NCI-H510A treated with DMSO at 0.1 percent for 48 hours (cell line): ENCODE data around the gene MMP11.

ENCODE experiments used
- DNase-seq: peaks from one replicate; lab custom pipeline; 2025; lab: John Stamatoyannopoulos, UW

Gene MMP11

DNA sequence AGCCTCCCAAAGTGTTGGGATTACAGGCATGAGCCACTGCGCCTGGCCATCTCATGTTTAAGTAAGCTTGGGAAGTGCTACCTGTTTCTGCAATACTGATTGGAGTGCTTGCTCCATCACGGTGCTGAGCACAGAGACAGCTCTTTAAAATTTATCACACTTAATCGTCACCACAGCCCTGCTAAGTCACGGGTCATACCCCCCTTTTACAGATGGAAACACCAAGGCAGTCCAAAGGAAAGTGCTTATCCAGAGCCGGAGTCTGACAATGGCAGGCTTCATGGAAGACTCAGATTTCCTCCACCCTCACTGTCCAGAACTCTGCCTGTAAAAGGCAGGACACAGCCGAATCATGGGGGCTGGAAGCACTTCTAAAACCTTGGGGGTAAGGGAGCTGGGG is 12.6 kb upstream of the MMP11 start:
- no peak for DNase-seq

GRCh38 chr22:23762842-23763578 is 9.6 kb upstream of the MMP11 start, which contains the start of gene C22orf15:
Gene C22orf15, plus strand, starts transcription at chr22:23762990. Its CDS starts 317 bp downstream, at chr22:23763307.
- no peak for DNase-seq

DNA sequence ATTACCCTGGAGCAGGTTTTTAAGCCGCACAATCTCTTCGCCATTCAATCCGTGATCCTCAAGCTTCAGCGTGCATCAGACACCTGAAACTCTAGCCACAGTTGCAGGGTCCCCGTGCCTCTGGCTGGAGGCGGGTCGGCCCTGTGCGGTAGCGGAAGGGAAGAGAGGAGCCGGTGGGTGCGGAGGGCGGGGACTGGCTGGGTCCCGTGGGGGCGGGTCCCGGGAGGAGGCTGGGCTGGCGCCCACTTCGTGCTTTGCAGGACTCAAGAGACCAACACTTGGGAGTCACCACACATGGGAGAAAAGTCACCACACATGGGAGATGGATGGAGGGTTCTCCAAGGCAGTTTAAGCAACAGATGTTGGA is 9.1 kb upstream of the MMP11 start:
- no peak for DNase-seq

DNA sequence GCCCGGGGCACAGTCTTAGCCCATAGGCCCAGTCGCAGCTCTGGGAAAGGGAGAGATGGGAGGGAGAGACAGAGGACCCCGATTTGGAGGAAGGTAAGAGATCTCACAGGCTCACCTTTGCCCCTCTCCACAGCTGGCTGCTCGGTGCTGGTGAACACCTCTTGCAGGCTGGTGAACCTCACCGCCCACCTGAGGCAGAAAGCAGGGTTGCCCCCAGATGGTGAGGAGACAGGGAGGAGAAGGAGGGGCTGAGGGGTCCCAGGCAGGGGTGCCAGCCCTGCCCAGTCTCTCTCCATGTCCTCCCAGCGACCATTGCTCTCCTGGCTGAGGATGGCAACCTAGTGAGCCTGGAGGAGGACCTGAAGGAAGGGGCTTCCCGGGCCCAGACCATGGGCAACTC is 8.7 kb upstream of the MMP11 start:
- DNase-seq, result no peak

GRCh38 chr22:23764899-23765881 is 7.5 kb upstream of the MMP11 start:
- DNase-seq, result no peak

DNA sequence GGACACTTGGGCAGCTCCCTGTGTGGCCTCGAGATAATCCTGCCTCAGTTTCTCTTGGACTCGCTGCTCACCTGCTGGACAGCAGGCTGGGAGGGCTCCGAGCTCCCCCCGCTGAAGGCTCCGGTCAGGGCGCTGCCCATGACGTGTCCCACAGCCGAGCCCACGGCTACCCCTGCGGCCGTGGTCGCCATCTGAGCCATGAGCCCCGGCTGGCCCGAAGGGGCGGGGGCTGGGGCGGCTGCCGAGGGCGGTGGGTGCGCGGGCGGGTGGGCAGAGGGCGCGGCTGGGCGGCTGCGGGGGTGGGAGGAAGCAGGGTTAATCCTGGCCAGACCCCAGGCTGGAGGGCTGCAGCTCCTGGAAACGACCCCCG is 5.4 kb upstream of the MMP11 start:
- DNase-seq, result no peak

DNA sequence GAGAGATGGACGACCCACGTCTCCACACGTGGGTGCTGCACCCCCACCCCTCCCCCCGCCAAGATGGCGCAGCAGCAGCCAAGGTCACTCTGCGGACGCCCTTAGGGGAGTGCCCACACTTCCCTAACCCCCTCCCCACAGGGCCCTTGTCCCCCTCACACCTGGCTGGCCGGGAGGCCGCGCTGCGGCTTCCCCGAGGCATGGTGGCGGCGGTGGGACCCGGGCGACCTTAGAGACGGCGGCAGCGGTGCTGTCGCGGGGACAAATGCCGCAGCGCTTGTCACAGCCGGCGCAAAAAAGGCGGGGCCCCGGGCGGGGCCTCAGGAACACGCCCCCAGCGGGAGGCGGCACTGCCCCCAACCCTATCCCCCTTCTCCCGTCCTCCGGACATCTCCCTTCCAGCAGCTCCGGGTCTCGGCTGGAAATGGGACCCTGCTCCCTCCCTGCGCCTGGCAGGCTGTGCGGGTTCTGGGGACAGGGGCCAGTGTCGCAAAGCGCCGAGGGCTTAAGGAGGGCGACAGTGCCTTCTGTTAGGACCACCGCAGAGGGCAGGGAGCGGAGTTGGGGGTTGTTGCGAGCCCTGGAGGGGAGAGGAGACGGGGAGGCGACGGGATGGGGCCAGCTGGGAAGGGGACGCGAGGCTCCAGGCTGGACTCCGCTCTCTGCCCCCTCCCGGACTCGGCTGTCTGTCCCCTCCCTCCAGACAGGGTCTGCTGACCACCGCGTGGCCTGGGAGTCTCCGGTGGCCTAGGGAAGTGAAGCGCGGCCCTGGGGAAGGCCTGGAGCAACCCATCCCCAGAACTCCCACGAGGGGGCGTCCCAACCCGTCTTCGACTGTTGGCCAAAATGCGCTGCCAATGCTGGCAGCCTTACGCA is 4.7 kb upstream of the MMP11 start, which contains the start of gene CHCHD10:
CHCHD10 (minus strand) TSS at position 300 of the 876 bp plus-strand sequence; CDS start at position 202, 98 bp downstream.
- peak; percentile 40 for DNase-seq

DNA sequence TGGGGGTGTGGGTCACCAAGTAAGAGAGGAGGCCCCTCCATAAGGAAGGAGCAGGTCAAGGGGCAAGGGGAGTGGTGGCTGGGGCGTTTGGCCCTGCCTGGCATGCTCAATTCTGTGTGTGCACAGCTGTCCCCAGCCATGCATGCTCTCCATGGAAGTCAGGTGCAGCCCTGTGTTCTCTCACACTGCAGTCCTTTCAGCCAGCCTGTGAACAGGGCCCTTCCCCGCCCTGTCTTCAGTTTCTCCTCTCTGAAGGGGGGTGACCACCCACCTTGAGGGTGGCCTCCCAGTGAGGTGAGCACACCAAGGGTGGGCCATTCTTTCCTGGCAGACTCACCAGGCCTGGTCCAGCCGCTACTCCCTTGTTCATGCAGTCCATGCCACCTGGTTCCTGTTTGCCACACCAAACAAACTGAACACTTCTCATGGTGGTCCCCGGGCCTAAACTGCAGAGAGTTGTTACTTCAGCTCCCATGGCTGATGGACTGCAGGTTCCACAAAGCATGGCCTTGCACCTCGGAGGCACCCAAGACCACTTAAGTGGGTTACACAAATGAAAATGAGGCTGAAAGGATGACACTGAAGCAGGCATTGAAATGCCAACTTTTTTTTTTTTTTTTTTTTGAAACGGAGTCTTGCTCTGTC is 3.2 kb upstream of the MMP11 start:
- peak; percentile 12 for DNase-seq

- DNase-seq, result no peak
These were observed 367 bp upstream of the MMP11 start for GRCh38 chr22:23772315-23772648.

DNA sequence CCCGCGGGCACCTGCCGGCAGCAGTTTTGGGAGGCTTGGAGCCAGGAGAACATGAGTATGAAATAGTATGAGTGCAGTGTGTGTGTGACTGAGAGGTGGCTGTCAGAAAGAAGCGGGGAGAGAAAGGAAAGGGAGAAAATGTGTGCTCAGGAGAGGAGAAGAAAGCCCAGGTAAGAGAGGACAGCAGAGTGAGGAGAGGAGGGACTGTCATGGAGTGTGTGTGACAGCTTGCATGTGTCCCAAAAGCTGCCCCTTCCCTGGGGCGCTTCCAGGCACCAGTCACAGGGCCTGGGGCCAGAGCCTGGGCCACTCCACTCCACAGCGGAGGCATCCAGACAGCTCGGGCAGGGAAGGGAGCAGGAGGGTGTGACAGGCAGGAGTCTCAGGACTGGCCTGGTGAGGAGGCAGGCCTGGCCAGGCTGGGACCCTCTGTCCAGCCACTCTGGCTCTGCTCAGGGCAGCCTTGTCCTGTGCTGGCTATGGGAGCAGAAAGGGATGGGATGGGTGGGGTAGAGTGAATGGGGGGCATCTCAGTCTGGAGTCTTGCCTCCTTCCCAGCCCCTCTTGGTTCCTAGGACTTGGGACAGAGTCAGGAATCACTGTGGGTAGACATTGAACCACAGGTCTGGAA is 949 bp downstream of the MMP11 start:
- DNase-seq, result no peak

- no peak for DNase-seq
These were observed 1.7 kb downstream of the MMP11 start for GRCh38 chr22:23774114-23774921.

- DNase-seq, result no peak
These were observed 2.3 kb downstream of the MMP11 start for GRCh38 chr22:23774922-23775436.

DNA sequence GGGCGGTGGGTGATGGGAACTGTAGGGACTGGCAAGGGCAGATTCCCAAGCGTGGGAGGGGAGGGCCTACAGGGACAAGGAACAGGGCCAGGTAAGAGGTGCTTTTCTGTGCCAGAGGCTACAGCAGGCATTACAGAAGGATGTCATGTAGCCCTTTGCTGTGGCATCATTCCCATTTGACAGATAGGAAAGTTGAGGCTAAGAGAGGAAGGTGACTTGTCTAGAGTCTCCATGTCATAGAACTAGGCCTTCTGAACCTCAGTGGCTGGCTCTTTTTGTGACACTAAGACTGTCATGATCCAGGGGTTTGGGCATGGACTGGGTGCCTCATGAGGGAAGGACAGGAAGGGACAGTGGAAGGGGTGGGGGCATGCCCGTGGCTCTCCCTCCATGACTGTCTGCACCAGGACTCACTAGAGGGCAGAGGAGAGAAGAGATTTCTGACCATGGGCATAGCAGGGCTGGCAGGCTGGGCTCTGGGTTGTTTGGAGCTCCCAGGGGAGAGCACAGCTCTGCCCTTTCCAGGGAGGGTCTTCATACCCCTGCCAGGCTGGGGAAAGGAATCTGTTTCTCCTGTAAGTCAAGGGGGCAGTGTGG is 3.2 kb downstream of the MMP11 start:
- DNase-seq, result no peak

GRCh38 chr22:23777776-23778576 is 5.3 kb downstream of the MMP11 start:
- no peak for DNase-seq

GRCh38 chr22:23778577-23778900 is 5.9 kb downstream of the MMP11 start:
- no peak for DNase-seq

DNA sequence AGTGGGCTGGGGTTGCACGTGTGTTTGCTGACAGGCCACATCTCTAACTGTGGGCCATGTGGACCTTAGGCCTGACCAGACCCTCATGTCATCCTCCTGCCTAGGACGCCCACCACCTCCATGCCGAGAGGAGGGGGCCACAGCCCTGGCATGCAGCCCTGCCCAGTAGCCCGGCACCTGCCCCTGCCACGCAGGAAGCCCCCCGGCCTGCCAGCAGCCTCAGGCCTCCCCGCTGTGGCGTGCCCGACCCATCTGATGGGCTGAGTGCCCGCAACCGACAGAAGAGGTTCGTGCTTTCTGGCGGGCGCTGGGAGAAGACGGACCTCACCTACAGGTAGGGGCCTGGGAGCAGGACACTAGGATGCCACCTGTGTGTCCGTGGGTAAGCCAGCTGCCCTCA is 6.4 kb downstream of the MMP11 start:
- no peak for DNase-seq

- DNase-seq, result no peak
These were observed 7.1 kb downstream of the MMP11 start for GRCh38 chr22:23779731-23780130.

DNA sequence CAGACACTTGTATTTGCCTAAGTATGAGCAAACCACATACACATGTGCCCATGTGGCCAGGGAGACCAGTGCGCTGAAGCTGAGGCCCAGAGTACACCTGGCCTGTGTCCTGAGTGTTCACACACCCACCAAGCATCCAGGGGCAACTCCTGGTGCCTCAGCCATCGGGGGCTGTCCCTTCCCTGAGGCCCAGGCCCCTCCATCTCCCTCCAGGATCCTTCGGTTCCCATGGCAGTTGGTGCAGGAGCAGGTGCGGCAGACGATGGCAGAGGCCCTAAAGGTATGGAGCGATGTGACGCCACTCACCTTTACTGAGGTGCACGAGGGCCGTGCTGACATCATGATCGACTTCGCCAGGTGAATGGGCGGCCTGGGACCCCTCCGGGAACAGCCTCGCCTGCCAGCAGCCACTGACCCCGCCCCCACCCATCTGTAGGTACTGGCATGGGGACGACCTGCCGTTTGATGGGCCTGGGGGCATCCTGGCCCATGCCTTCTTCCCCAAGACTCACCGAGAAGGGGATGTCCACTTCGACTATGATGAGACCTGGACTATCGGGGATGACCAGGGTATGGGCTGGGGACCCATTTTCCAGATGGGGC is 7.6 kb downstream of the MMP11 start:
- DNase-seq, result no peak

DNA sequence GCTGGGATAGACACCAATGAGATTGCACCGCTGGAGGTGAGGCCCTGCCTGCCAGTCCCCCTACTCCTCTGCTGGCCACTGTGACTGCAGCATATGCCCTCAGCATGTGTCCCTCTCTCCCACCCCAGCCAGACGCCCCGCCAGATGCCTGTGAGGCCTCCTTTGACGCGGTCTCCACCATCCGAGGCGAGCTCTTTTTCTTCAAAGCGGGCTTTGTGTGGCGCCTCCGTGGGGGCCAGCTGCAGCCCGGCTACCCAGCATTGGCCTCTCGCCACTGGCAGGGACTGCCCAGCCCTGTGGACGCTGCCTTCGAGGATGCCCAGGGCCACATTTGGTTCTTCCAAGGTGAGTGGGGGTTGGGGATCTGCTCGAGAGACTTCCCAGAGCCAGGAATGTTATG is 8.4 kb downstream of the MMP11 start:
- no peak for DNase-seq
